LNCAP (cell line): ENCODE data around the gene USP48.

ENCODE experiments used
- TF ChIP-seq, protein P1 (sequence below): fragments of 450-650 bp; IDR thresholded peaks from 2 replicates; pipeline ENCODE4 v1.5.1; 2017; ENCODE audit warnings: mild to moderate bottlenecking

The USP48 gene, protein sequence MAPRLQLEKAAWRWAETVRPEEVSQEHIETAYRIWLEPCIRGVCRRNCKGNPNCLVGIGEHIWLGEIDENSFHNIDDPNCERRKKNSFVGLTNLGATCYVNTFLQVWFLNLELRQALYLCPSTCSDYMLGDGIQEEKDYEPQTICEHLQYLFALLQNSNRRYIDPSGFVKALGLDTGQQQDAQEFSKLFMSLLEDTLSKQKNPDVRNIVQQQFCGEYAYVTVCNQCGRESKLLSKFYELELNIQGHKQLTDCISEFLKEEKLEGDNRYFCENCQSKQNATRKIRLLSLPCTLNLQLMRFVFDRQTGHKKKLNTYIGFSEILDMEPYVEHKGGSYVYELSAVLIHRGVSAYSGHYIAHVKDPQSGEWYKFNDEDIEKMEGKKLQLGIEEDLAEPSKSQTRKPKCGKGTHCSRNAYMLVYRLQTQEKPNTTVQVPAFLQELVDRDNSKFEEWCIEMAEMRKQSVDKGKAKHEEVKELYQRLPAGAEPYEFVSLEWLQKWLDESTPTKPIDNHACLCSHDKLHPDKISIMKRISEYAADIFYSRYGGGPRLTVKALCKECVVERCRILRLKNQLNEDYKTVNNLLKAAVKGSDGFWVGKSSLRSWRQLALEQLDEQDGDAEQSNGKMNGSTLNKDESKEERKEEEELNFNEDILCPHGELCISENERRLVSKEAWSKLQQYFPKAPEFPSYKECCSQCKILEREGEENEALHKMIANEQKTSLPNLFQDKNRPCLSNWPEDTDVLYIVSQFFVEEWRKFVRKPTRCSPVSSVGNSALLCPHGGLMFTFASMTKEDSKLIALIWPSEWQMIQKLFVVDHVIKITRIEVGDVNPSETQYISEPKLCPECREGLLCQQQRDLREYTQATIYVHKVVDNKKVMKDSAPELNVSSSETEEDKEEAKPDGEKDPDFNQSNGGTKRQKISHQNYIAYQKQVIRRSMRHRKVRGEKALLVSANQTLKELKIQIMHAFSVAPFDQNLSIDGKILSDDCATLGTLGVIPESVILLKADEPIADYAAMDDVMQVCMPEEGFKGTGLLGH

DNA sequence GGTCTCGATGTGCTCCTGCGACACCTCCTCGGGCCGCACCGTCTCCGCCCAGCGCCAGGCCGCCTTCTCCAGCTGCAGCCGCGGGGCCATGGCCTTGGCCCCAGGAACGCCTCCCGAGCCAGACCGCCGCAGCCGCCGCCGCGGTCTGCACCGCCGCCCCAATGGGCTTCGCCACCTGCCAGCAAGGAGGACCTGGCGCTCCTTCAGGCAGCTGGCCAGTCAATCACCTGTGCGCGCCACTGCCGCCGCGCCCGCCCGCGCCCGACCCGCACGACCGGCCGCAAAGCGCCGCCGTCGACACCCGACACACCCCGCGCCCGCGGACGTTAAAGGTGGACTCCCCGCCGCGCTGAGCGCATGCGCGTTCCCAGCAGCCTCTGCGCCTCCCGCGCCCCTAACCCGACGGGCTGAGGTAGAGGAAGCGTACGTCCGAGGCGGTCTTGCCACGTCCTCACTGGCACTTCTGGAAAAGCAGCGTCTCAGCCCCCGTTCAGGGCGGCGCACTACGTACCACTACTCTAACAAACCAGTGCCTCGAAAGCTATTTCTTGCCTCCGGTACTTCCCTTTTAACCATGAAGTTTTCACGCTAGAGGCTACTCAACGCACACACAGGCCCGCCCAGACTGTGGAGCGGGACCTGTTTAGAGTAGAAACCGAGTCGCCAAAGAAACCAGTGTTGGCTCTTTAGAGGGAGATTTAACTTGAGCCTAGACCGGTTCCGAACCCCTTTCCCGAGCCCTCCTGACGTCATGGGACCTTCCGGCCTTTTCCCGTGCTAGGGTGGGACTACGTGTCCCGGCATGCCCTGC is at the start of gene USP48:
Gene USP48, minus strand, starts transcription at position 282 of the 811 bp plus-strand sequence. Its CDS starts 192 bp downstream, at position 90.
- TF ChIP-seq, protein P1, sequence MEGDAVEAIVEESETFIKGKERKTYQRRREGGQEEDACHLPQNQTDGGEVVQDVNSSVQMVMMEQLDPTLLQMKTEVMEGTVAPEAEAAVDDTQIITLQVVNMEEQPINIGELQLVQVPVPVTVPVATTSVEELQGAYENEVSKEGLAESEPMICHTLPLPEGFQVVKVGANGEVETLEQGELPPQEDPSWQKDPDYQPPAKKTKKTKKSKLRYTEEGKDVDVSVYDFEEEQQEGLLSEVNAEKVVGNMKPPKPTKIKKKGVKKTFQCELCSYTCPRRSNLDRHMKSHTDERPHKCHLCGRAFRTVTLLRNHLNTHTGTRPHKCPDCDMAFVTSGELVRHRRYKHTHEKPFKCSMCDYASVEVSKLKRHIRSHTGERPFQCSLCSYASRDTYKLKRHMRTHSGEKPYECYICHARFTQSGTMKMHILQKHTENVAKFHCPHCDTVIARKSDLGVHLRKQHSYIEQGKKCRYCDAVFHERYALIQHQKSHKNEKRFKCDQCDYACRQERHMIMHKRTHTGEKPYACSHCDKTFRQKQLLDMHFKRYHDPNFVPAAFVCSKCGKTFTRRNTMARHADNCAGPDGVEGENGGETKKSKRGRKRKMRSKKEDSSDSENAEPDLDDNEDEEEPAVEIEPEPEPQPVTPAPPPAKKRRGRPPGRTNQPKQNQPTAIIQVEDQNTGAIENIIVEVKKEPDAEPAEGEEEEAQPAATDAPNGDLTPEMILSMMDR, result no peak

DNA sequence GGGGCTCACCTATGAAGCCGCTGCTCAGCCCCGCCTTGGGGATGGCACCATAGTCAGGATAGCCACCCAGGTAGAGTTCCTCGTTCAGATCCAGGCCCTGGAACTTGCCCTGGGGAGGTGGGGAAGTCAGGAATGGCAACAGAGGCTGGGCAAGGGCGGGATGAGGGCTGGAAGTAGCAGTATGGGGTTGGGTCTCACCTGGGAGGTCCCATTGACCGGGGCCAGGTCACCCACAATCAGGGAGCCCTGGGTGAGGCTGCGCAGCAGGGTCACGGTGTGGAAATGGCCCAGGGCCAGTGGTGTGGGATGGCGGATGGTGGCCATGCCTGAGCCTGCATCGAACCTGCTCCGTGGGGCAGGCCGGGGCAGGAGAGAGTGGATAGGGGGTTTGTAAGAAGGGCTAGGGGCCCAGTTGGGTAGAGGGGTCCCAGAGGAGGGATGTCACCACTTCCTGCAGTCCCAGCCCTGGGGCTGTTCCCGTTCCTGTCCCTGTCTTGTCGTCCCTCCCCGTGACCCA is 48.6 kb upstream of the USP48 start:
- TF ChIP-seq, protein P1, result no peak

DNA sequence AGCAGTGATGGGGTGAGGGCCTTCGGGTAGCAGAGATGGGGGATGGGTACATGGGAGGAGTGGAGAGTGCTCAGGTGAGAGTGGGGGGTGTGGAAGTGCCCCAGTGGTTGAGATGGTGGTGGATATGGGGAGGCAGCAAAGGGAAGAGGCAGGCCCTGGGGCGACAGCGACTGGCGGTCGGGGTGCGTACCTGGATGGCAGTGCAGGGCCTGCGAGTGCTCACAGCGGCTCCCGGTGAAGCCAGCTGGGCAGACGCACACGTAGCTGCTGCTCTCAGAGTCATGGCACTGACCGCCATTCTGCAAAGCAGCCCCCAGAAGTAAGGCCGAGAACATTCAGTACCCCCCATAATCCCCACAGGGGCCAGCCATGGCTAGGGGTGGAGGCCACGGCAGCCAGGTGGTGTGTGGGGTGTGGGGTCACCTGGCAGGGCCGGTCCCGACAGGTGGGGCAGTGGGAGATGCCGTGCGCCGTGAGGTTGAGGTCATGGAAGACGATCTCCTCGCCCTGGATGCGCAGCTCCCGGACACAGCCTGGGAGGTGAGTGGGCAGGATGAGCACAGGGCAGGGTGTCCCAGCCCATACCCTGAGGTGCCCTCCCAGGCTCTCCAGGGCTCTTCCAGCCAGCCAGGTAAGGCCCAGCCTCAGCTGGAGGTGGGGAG is 48.0 kb upstream of the USP48 start:
- TF ChIP-seq, protein P1, result no peak

DNA sequence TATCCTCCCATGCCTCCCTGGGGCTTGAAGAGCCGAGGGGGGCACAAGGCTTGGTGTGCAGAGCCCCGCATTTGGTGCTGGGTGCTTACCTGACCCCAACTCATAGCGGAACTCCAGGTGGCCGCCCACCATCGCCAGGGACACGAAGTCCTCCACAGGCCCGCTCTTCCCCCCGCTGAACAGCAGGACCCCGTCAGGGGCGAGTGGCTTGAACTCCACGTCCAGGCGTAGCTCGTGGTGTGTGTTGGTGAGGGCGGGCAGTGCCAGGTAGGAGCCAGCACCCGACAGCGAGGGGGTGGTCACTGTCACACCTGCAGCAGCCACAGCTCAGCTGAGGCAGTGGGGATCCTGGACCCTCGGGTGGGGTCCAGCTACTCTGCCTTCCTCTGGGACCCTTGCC is 46.3 kb upstream of the USP48 start:
- TF ChIP-seq, protein P1, result no peak

DNA sequence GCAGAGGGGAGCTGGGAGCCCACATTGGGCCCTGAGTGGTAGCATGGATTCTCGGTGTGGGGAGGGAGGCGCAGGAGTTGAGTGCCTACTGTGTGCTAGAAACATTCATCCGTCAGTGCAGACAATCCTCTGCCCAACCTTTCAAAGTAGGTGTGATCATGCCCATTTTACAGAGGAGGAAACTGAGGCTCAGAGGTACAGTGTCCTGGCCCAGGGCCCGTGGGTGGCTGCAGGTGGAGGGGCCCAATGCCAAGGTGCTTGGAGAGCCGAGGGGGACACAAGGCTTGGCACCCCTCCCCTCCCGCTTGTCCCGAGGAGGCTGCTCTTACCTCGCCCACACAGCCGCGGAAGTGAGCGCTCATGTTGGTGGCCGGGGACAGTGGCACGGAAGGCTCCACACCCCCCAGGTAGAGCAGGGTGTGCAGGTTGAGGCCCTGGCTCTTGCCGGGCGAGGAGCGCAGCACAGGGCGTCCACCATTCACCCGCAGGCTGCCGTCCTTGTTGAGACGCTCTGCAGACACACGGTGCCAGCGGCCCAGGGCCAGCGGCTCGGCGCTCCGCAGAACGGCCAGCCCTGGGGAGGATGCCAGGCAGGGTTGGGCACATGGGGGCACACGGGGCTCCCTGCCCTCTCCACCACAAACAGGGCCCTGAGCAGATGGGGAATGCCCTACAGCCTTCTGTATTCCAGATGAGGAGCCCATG is 45.7 kb upstream of the USP48 start:
- TF ChIP-seq, protein P1, result no peak

DNA sequence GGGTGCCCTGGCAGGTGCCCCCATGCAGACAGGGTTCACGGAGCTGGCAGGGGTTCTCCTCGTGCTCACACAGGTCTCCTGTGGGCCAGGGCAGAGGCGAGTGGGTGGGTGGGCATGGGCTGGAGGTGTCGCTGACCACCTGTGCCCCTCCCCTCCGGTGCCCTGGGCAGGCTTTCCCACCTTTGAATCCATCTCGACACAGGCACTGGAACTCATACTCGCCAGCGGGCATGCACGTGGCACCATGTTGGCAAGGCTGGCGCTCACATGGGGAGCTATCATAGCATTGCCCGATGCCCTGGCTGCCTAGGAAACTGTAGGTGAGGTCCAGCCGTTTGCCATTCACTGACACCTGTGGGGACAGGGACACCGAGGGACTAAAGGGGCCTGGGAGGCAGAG is 45.1 kb upstream of the USP48 start:
- TF ChIP-seq, protein P1, result no peak
